Amygdala (tissue), 56 donors: ENCODE data around the gene ITIH6.
A peak's percentile ranks its signal among the peaks of the same experiment; 100 is the strongest.
"Not testable (repeated sequence)": the region's sequence is repeated elsewhere in the genome, so short reads cannot be mapped to it uniquely, and the experiment has no call there.

ENCODE experiments used
- DNase-seq, 56 donors: peaks; one replicate each; lab custom pipeline; 2025; lab: John Stamatoyannopoulos, UW

ITIH6 gene

GRCh38 chrX:54798137-54798536 lies at the start of gene ITIH6:
Gene ITIH6, minus strand, starts transcription at chrX:54798255. Its CDS starts 45 bp downstream, at chrX:54798210.
- no peak for DNase-seq

- not testable (repeated sequence) for DNase-seq
These were observed 49.6 kb upstream of the ITIH6 start for GRCh38 chrX:54847700-54848099.

- no peak for DNase-seq
These were observed 45.0 kb upstream of the ITIH6 start for GRCh38 chrX:54843050-54843449.

GRCh38 chrX:54842607-54843006 lies 44.6 kb upstream of the ITIH6 start:
- no peak for DNase-seq

GRCh38 chrX:54841184-54841874 lies 43.3 kb upstream of the ITIH6 start:
- DNase-seq, result not testable (repeated sequence)

GRCh38 chrX:54838583-54838982 lies 40.5 kb upstream of the ITIH6 start:
- no peak for DNase-seq

- DNase-seq, result no peak
These were observed 28.5 kb upstream of the ITIH6 start for GRCh38 chrX:54826598-54826997.

GRCh38 chrX:54825716-54826438 lies 27.8 kb upstream of the ITIH6 start:
- DNase-seq, result no peak

GRCh38 chrX:54824722-54825121 lies 26.7 kb upstream of the ITIH6 start:
- DNase-seq, result no peak

GRCh38 chrX:54824195-54824594 lies 26.1 kb upstream of the ITIH6 start:
- DNase-seq, result no peak

- no peak for DNase-seq
These were observed 23.3 kb upstream of the ITIH6 start for GRCh38 chrX:54821310-54821709.

- DNase-seq, result no peak
These were observed 22.7 kb upstream of the ITIH6 start for GRCh38 chrX:54820737-54821136.

- DNase-seq, result no peak
These were observed 21.1 kb upstream of the ITIH6 start for GRCh38 chrX:54819201-54819600.

GRCh38 chrX:54818221-54818620 lies 20.2 kb upstream of the ITIH6 start:
- no peak for DNase-seq

- no peak for DNase-seq
These were observed 19.3 kb upstream of the ITIH6 start for GRCh38 chrX:54817220-54817820.

- DNase-seq, result no peak
These were observed 14.3 kb upstream of the ITIH6 start for GRCh38 chrX:54812306-54812705.

GRCh38 chrX:54811301-54811885 lies 13.3 kb upstream of the ITIH6 start:
- DNase-seq, result no peak

- no peak for DNase-seq
These were observed 12.5 kb upstream of the ITIH6 start for GRCh38 chrX:54810532-54810931.

GRCh38 chrX:54808605-54809483 lies 10.8 kb upstream of the ITIH6 start:
- peak; percentile 8 to 91 (median 78) for DNase-seq

- DNase-seq, result peak in 53 of 56 donors; percentile 5 to 86 (median 60)
These were observed 10.1 kb upstream of the ITIH6 start for GRCh38 chrX:54808109-54808604.
